Left ventricle myocardium inferior (tissue), 1 donor: ENCODE measurements around the gene SYTL1. TPM values are rescaled to one million over a fixed set of nuclear protein-coding genes. Genes with fewer than 3 reads are reported as not detected.

Source experiments
- DNase-seq: peaks from one replicate; pipeline ENCODE4 v3.0.0-alpha.2; 2020
- H3K27ac ChIP-seq: fragments of 200-600 bp; replicated peaks from 2 replicates; pipeline ENCODE4 v1.8.0; 2021
- H3K27me3 ChIP-seq: fragments of 200-600 bp; 2 replicates; pipeline ENCODE4 v1.8.0; 2021; ENCODE audit warnings: low read depth
- H3K36me3 ChIP-seq: fragments of 200-600 bp; 2 replicates; pipeline ENCODE4 v1.8.0; 2021
- H3K4me1 ChIP-seq: fragments of 200-600 bp; 2 replicates; pipeline ENCODE4 v1.8.0; 2021
- H3K4me3 ChIP-seq: fragments of 200-600 bp; 2 replicates; pipeline ENCODE4 v1.8.0; 2021; ENCODE audit warnings: mild to moderate bottlenecking, moderate library complexity
- H3K9me3 ChIP-seq: fragments of 200-600 bp; replicated peaks from 2 replicates; pipeline ENCODE4 v1.8.0; 2021
- intact Hi-C: fragments of 100-400 bp; cut with micrococcal nuclease; formaldehyde crosslinking; loops from one replicate; pipeline ENCODE4 v1.11.0; 2022
- total RNA-seq: library from RNA; stranded (reverse); fragmentation: NEBNext Ultra II Directional; extraction: Animal tissue kit (Norgen Biotek cat#: 25700); gene quantifications from one replicate; pipeline ENCODE4 v1.2.1, GENCODE V29; 2021
- TF ChIP-seq, protein P1 (sequence below): fragments of 200-600 bp; IDR thresholded peaks from 2 replicates; pipeline ENCODE4 v1.8.0; 2021; ENCODE audit warnings: antibody characterized with exemption, mild to moderate bottlenecking, borderline replicate concordance
- donor health status: DM: no; HTN: yes; CAD: no; lungs with severe emphysema.

The SYTL1 gene
- total RNA-seq, 1 donor from 2014 or later, result 1.1 TPM

GRCh38 chr1:27372022-27372807 is 30.4 kb downstream of the SYTL1 start:
- intact Hi-C loops, result no loop called here
- Histone ChIP-seq H3K4me3 (no peak overlapping the region), H3K36me3 (no peaks in the 10 kb centered on the region), H3K4me1 (peaks cover 50% of the 10 kb centered on the region), H3K9me3 (no peaks in the 10 kb centered on the region), H3K27me3 (no peaks in the 10 kb centered on the region), H3K27ac (peak overlapping the region; percentile 71)
- TF ChIP-seq, protein P1, sequence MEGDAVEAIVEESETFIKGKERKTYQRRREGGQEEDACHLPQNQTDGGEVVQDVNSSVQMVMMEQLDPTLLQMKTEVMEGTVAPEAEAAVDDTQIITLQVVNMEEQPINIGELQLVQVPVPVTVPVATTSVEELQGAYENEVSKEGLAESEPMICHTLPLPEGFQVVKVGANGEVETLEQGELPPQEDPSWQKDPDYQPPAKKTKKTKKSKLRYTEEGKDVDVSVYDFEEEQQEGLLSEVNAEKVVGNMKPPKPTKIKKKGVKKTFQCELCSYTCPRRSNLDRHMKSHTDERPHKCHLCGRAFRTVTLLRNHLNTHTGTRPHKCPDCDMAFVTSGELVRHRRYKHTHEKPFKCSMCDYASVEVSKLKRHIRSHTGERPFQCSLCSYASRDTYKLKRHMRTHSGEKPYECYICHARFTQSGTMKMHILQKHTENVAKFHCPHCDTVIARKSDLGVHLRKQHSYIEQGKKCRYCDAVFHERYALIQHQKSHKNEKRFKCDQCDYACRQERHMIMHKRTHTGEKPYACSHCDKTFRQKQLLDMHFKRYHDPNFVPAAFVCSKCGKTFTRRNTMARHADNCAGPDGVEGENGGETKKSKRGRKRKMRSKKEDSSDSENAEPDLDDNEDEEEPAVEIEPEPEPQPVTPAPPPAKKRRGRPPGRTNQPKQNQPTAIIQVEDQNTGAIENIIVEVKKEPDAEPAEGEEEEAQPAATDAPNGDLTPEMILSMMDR, result no peak
- no peak for DNase-seq

DNA sequence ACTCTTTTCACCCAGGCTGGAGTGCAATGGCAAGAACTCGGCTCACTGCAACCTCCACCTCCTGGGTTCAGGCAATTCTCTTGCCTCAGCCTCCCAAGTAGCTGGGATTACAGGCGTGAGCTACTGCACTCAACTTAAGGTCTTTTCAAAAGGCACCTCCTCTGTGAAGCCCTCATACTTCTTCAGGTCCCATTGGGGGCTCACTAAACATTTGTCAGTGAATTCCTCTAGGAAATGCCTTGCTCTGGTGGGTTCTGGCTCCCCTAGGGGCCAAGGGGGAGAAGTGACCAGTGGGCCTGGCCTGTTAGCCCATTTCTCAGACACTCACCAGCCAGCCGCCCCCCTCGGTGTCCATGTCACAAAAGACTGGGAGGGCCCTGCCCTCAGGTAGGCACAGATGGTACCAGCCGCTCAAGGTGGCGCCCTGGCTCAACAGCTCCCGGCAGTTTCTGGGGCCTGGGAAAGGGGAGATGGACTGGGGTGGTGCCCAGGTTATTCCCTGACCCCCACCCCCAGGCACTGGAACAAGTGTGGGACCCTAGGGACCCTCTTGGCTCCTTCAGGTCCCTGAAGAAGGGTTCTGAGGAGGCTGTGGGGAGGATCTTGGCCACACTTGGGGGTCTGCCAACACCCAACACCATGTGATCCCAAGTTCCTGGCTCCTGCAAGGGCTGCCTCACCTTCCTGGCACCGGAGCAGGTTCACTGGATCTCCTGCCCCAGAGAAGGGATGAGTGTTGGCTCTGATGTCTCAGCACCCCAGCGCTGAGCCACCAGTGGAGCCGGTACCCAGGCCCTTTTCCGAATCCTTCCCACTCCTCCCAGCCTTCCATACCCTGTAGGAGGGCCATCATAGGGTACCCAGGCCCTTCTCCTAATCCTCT is 31.2 kb downstream of the SYTL1 start:
- no peaks in the 10 kb centered on the region for H3K27me3 ChIP-seq
- H3K4me1 ChIP-seq, result peaks cover 48% of the 10 kb centered on the region

DNA sequence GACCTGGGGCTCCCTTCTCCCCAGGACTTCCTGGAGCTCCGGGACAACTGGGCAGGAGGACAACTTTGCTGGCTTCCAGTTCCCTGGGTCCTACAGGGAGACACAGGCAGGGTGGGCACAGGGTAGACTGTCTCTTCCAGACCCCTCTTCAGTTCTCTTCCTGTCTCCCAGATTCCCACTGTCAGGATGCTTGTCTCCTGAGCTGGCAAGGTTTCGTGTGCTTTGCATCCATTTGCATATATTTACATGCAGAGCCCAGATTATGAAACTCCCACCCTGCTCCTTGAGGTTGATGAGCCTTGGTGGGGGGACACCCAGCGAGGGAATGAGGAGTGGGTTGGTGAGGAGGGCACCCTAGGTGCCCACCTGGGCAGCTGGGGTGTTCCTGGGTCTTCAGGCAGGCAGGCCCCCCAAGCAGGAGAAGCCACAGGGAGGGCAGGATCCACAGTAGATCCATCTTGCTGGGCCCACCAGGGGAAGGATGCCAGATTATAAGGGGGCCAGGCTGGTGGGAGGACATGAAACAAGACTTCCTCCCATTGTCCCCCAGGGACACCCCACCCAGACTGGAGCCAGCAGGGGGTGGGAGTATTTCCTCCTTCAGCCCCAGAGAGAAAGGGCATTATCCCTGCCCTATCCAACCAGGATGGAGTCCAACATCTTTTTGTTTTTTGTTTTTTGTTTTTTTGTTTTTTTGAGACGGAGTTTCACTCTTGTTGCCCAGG is 32.7 kb downstream of the SYTL1 start, which contains the start of gene FCN3:
Gene FCN3 (minus strand): TSS at position 463 of the 725 bp plus-strand sequence. CDS start 6 bp downstream, at position 457.
- H3K4me3 ChIP-seq, result no peak within 1 kb of the TSS
- TF ChIP-seq, protein P1, result no peak
- no peaks in the 10 kb centered on the region for H3K36me3 ChIP-seq
- intact Hi-C loops, result no loop called here
- H3K4me1 ChIP-seq, result peaks cover 41% of the 10 kb centered on the region
- no peak for DNase-seq
- H3K9me3 ChIP-seq, result no peaks in the 10 kb centered on the region
- peak within 1 kb of the TSS; percentile 71 for H3K27ac ChIP-seq
- no peaks in the 10 kb centered on the region for H3K27me3 ChIP-seq

More for the DNA sequence above, 31.2 kb downstream of the SYTL1 start:
- H3K36me3 ChIP-seq, result no peaks in the 10 kb centered on the region
- intact Hi-C loops, result no loop called here
- no peak overlapping the region for H3K4me3 ChIP-seq
- TF ChIP-seq, protein P1, result no peak
- no peak for DNase-seq
- no peaks in the 10 kb centered on the region for H3K9me3 ChIP-seq
- peak overlapping the region; percentile 71 for H3K27ac ChIP-seq

DNA sequence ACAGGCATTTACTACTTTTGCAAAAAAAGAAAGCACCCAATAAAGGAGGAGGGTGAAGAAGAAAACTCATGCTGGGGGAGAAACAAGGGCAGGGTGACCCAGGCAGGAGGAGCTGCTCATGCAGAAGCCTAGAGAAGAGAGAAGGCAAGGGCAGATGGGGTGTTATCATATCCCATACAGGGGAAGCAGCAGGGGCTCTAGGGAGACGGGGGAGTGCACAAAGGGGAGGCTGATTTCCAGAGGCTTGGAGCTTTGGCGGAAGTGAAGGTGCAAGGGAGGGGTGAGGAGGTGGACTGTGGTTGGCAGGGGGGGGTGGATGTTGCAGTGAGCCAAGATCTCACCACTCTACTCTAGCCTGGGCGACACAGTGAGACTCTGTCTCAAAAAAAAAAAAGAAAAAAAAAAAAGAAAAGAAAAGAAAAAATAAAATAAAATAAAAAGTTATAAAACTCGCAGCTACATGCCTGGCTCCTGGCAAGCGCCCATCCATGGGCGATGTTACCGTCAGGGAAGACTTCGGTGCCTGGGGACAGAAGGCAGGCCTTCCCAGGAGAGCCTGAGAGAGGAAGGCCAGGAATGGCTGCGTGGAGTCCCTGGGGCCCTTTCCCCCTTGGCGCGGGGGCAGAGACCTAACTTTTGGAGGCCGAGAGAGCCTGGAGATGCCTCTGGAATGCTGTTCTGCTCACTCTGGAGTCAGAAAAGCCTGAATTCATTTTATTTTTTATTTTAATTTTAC is 36.1 kb downstream of the SYTL1 start:
- TF ChIP-seq, protein P1, result no peak
- Histone ChIP-seq H3K4me1 (peaks cover 57% of the 10 kb centered on the region), H3K9me3 (no peaks in the 10 kb centered on the region), H3K27ac (peak overlapping the region; percentile 71), H3K36me3 (no peaks in the 10 kb centered on the region), H3K4me3 (no peak overlapping the region), H3K27me3 (peaks cover 2% of the 10 kb centered on the region)
- DNase-seq, result no peak
- intact Hi-C loops, result no loop called here
